Thyroid gland (tissue), 4 donors: ENCODE results near the gene STK33.

ENCODE experiments used
- POLR2A ChIP-seq, 2 donors: fragments of 450-650 bp; IDR thresholded peaks; one replicate each; pipeline ENCODE4 v1.6.1; 2017; ENCODE audit warnings: antibody characterized with exemption in 2 of 2, mild to moderate bottlenecking in 2 of 2, moderate library complexity in 1 of 2
- TF ChIP-seq, protein P1 (sequence below), 6 experiments: fragments of 200-600 bp in 3 of 6; fragments of 450-650 bp in 3 of 6; sonication (generic) in 3 of 6; IDR thresholded peaks; one replicate each; pipeline ENCODE4 v1.5.1; 2016 to 2019; ENCODE audit warnings: antibody characterized with exemption in 6 of 6, mild to moderate bottlenecking in 2 of 6, inconsistent platforms in 1 of 6, moderate library complexity in 1 of 6

GRCh38 chr11:8639655-8640054, 45.6 kb upstream of the STK33 start:
- TF ChIP-seq, protein P1, sequence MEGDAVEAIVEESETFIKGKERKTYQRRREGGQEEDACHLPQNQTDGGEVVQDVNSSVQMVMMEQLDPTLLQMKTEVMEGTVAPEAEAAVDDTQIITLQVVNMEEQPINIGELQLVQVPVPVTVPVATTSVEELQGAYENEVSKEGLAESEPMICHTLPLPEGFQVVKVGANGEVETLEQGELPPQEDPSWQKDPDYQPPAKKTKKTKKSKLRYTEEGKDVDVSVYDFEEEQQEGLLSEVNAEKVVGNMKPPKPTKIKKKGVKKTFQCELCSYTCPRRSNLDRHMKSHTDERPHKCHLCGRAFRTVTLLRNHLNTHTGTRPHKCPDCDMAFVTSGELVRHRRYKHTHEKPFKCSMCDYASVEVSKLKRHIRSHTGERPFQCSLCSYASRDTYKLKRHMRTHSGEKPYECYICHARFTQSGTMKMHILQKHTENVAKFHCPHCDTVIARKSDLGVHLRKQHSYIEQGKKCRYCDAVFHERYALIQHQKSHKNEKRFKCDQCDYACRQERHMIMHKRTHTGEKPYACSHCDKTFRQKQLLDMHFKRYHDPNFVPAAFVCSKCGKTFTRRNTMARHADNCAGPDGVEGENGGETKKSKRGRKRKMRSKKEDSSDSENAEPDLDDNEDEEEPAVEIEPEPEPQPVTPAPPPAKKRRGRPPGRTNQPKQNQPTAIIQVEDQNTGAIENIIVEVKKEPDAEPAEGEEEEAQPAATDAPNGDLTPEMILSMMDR (IDR thresholded peaks at IDR 0.05) = no peak
- TF ChIP-seq POLR2A (IDR thresholded peaks at IDR 0.05) = no peak
